ENCODE results near the gene PPA2.

- TF ChIP-seq, protein P1, sequence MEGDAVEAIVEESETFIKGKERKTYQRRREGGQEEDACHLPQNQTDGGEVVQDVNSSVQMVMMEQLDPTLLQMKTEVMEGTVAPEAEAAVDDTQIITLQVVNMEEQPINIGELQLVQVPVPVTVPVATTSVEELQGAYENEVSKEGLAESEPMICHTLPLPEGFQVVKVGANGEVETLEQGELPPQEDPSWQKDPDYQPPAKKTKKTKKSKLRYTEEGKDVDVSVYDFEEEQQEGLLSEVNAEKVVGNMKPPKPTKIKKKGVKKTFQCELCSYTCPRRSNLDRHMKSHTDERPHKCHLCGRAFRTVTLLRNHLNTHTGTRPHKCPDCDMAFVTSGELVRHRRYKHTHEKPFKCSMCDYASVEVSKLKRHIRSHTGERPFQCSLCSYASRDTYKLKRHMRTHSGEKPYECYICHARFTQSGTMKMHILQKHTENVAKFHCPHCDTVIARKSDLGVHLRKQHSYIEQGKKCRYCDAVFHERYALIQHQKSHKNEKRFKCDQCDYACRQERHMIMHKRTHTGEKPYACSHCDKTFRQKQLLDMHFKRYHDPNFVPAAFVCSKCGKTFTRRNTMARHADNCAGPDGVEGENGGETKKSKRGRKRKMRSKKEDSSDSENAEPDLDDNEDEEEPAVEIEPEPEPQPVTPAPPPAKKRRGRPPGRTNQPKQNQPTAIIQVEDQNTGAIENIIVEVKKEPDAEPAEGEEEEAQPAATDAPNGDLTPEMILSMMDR (conservative IDR thresholded peaks at IDR 0.05; ENCODE audit: low read depth, low read length), result no peak
- TF ChIP-seq EZH2 (IDR thresholded peaks at IDR 0.05; ENCODE audit: low read length, unreplicated experiment), result no peak
Measured at GRCh38 chr4:105462576-105462975, 11.3 kb downstream of the PPA2 start.
